HepG2 (cell line): ENCODE measurements around the gene UTP25. TPM values are rescaled to one million over a fixed set of nuclear protein-coding genes. Genes with fewer than 3 reads are reported as not detected.

Experiments
- ATAC-seq: fragments of 200-7000 bp; cut with Tn5 transposase; 3 replicates; pipeline ENCODE4 v1.9.1; 2020; ENCODE audit warnings: mild to moderate bottlenecking, moderate library complexity
- BruUV-seq: library from RNA; stranded (reverse); fragments of 400-500 nt; replicated peaks from 2 replicates; lab custom pipeline; 2021; lab: Mats Ljungman, UMichigan
- CTCF ChIA-PET: fragments of 300-600 bp; formaldehyde crosslinking; extraction: SDS; loops from one replicate; lab custom pipeline; 2021; ENCODE audit warnings: low total read pairs, inconsistent platforms, low intra/inter-chr PET ratio; lab: Yijun Ruan, JAX
- POLR2A ChIA-PET: fragments of 350-600 bp; sonication (Branson Sonifier 250); formaldehyde crosslinking; loops from one replicate; lab custom pipeline; 2020; ENCODE audit warnings: antibody characterized with exemption, inconsistent platforms; lab: Yijun Ruan, JAX
- DNase-seq: peaks from one replicate; pipeline ENCODE4 v3.0.0-alpha.2; 2015; ENCODE audit warnings: low spot score
- FAIRE-seq: peaks from 3 replicates; lab custom pipeline; 2011; peaks lifted over from hg19 to GRCh38; lab: Jason Lieb, UNC
- H2AFZ ChIP-seq: one replicate; pipeline ENCODE4 v1.6.1; 2011; ENCODE audit warnings: low read length, inconsistent platforms
- H3K27ac ChIP-seq: fragments of 300-600 bp; 3 replicates; pipeline ENCODE4 v1.8.0; 2011; ENCODE audit warnings: mixed run types, mild to moderate bottlenecking, mixed read lengths, low read length, inconsistent platforms; ENCODE audit not compliant: insufficient read depth; ENCODE audit errors: extremely low read length
- H3K27me3 ChIP-seq, 2 experiments: fragments of 200-600 bp in 1 of 2; 2 replicates in 1 of 2; 3 replicates in 1 of 2; pipeline versions ENCODE4 v1.6.0 to v1.8.0; 2011; ENCODE audit warnings: low read length in 2 of 2, mild to moderate bottlenecking in 2 of 2, moderate library complexity in 2 of 2, inconsistent platforms in 1 of 2; ENCODE audit not compliant: insufficient read depth in 2 of 2, control insufficient read depth in 1 of 2
- H3K36me3 ChIP-seq, 2 experiments: fragments of 200-600 bp in 1 of 2; replicated peaks in 1 of 2; 2 replicates in 1 of 2; 3 replicates in 1 of 2; pipeline versions ENCODE4 v1.5.1 to v1.8.0; 2011; ENCODE audit warnings: low read length in 2 of 2, inconsistent platforms in 1 of 2; ENCODE audit not compliant: insufficient read depth in 2 of 2, control insufficient read depth in 1 of 2
- H3K4me1 ChIP-seq: 2 replicates; pipeline ENCODE4 v1.5.1; 2012; ENCODE audit warnings: low read length, inconsistent platforms; ENCODE audit not compliant: insufficient read depth
- H3K4me2 ChIP-seq: 2 replicates; pipeline ENCODE4 v1.6.0; 2011; ENCODE audit warnings: low read depth, low read length, inconsistent platforms
- H3K4me3 ChIP-seq, 3 experiments: fragments of 200-600 bp in 1 of 3; sonication (generic), shearing (Covaris generic) in 1 of 3; replicated peaks in 1 of 3; 2 replicates each; pipeline ENCODE4 v1.5.1; 2011 to 2016; ENCODE audit warnings: low read length in 3 of 3, inconsistent platforms in 2 of 3, low read depth in 2 of 3, mild to moderate bottlenecking in 2 of 3, control low read depth in 1 of 3, mixed read lengths in 1 of 3; ENCODE audit not compliant: insufficient read depth in 1 of 3
- H3K79me2 ChIP-seq: one replicate; pipeline ENCODE4 v1.6.1; 2011; ENCODE audit warnings: low read length, inconsistent platforms; ENCODE audit not compliant: insufficient read depth
- H3K9ac ChIP-seq: 2 replicates; pipeline ENCODE4 v1.6.0; 2011; ENCODE audit warnings: mild to moderate bottlenecking, low read depth, low read length, inconsistent platforms; ENCODE audit not compliant: insufficient read depth
- H3K9me3 ChIP-seq: 2 replicates; pipeline ENCODE4 v1.5.1; 2012; ENCODE audit warnings: mild to moderate bottlenecking, low read length
- H4K20me1 ChIP-seq: 2 replicates; pipeline ENCODE4 v1.6.0; 2011; ENCODE audit warnings: inconsistent platforms, mild to moderate bottlenecking, low read length, moderate library complexity; ENCODE audit not compliant: insufficient read depth
- IRF2 ChIP-seq: IDR thresholded peaks from 2 replicates; pipeline ENCODE4 v1.6.1; 2018; ENCODE audit warnings: missing genetic modification reagents, missing compliant biosample characterization
- ZNF232 ChIP-seq: sonication (generic); formaldehyde crosslinking; IDR thresholded peaks from 2 replicates; pipeline ENCODE4 v1.4.0; 2020; ENCODE audit warnings: missing genetic modification reagents, borderline replicate concordance
- ZNF264 ChIP-seq: sonication (generic); formaldehyde crosslinking; IDR thresholded peaks from 2 replicates; pipeline ENCODE4 v1.4.0; 2020; ENCODE audit warnings: missing genetic modification reagents
- ZNF382 ChIP-seq: sonication (generic); formaldehyde crosslinking; IDR thresholded peaks from 2 replicates; pipeline ENCODE4 v1.5.0; 2020; ENCODE audit warnings: missing genetic modification reagents, mild to moderate bottlenecking, borderline replicate concordance
- ZNF615 ChIP-seq: sonication (generic); formaldehyde crosslinking; IDR thresholded peaks from 2 replicates; pipeline ENCODE4 v1.5.0; 2020; ENCODE audit warnings: mild to moderate bottlenecking, missing genetic modification reagents, borderline replicate concordance
- ZNF775 ChIP-seq: sonication (generic); formaldehyde crosslinking; IDR thresholded peaks from 2 replicates; pipeline ENCODE4 v1.4.0; 2020; ENCODE audit warnings: missing genetic modification reagents, mild to moderate bottlenecking, moderate library complexity, borderline replicate concordance
- ZNF790 ChIP-seq: sonication (generic); formaldehyde crosslinking; IDR thresholded peaks from 2 replicates; pipeline ENCODE4 v1.8.0; 2022; ENCODE audit warnings: missing genetic modification reagents, mild to moderate bottlenecking, borderline replicate concordance
- WGBS: methylation state at CpG from one replicate; pipeline ENCODE4 v1.1.6; 2017; ENCODE audit warnings: low lambda C conversion rate; 5-methylcytosine and 5-hydroxymethylcytosine counted together
- in situ Hi-C: cut with HindIII; loops from 2 replicates; pipeline ENCODE4 v1.10.0; 2017; ENCODE audit warnings: low pct_unique_long_range_greater_than_20kb; ENCODE audit not compliant: extremely low pct_ligation_motif_present
- intact Hi-C: fragments of 100-400 bp; cut with micrococcal nuclease; formaldehyde crosslinking; loops from one replicate; pipeline ENCODE4 v1.10.0; 2022; ENCODE audit not compliant: unreplicated experiment
- polyA plus RNA-seq, 8 experiments: library from polyadenylated mRNA; depleted of rRNA in 3 of 8; stranded (reverse) in 7 of 8; unstranded in 1 of 8; fragments of >200 nt; fragmentation: Illumina TruSeq in 4 of 8; extraction: Trizol in 4 of 8; gene quantifications; 2 replicates each; pipeline versions ENCODE4 v1.2.1 to v1.2.3, GENCODE V29; 2011 to 2016; ENCODE audit warnings: low read depth in 4 of 8, missing spikeins in 1 of 8, mixed read lengths in 1 of 8; ENCODE audit not compliant: insufficient read depth in 1 of 8
- total RNA-seq, 5 experiments: library from RNA; depleted of rRNA; stranded (reverse); fragments of >200 nt; fragmentation: Illumina TruSeq; extraction: Trizol; gene quantifications; 2 replicates each; pipeline ENCODE4 v1.2.3, GENCODE V29; 2016; ENCODE audit warnings: low read depth in 1 of 5
- TF ChIP-seq, protein P1 (sequence below): sonication (generic); formaldehyde crosslinking; IDR thresholded peaks from 2 replicates; pipeline ENCODE4 v1.9.0; 2021; ENCODE audit warnings: missing genetic modification reagents, mild to moderate bottlenecking, borderline replicate concordance
- TF ChIP-seq, protein P2 (sequence below): sonication (generic); formaldehyde crosslinking; IDR thresholded peaks from 2 replicates; pipeline ENCODE4 v1.4.0; 2020; ENCODE audit warnings: missing genetic modification reagents
- TF ChIP-seq, protein P3 (sequence below): sonication (generic); formaldehyde crosslinking; conservative IDR thresholded peaks from 2 replicates; pipeline ENCODE4 v1.4.0; 2020; ENCODE audit warnings: missing genetic modification reagents

The UTP25 gene
- total and polyA plus RNA-seq, 2 of the 13 experiments (the other 11 are each of a cell fraction or from before 2014, with no cell fraction given) = 4.8 to 5.7 TPM

DNA sequence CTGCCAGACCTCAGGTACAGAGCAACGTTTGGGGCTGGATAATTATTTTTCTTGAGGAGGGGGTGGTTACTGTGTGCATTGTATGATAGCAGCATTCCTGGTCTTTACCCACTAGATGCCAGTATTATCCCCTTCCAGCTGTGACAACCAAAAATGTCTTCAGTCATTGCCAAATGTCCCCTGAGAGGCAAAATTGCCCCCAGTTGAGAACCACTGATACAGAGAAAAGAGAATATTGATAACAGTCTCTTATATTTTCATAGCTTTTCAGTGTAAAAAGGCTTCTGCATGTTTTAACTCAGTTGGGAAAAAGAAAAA is 58.4 kb downstream of the UTP25 start:
- FAIRE-seq = no peak
- ChIA-PET POLR2A (no interaction called here), CTCF (no interaction called here)
- TF ChIP-seq ZNF775 (CRISPR knock-in tag) = no peak
- TF ChIP-seq IRF2 (CRISPR knock-in tag) = no peak
- TF ChIP-seq, protein P1, sequence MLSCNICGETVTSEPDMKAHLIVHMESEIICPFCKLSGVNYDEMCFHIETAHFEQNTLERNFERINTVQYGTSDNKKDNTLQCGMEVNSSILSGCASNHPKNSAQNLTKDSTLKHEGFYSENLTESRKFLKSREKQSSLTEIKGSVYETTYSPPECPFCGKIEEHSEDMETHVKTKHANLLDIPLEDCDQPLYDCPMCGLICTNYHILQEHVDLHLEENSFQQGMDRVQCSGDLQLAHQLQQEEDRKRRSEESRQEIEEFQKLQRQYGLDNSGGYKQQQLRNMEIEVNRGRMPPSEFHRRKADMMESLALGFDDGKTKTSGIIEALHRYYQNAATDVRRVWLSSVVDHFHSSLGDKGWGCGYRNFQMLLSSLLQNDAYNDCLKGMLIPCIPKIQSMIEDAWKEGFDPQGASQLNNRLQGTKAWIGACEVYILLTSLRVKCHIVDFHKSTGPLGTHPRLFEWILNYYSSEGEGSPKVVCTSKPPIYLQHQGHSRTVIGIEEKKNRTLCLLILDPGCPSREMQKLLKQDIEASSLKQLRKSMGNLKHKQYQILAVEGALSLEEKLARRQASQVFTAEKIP (CRISPR knock-in tag) = no peak
- TF ChIP-seq ZNF264 (CRISPR knock-in tag) = no peak
- TF ChIP-seq, protein P2, sequence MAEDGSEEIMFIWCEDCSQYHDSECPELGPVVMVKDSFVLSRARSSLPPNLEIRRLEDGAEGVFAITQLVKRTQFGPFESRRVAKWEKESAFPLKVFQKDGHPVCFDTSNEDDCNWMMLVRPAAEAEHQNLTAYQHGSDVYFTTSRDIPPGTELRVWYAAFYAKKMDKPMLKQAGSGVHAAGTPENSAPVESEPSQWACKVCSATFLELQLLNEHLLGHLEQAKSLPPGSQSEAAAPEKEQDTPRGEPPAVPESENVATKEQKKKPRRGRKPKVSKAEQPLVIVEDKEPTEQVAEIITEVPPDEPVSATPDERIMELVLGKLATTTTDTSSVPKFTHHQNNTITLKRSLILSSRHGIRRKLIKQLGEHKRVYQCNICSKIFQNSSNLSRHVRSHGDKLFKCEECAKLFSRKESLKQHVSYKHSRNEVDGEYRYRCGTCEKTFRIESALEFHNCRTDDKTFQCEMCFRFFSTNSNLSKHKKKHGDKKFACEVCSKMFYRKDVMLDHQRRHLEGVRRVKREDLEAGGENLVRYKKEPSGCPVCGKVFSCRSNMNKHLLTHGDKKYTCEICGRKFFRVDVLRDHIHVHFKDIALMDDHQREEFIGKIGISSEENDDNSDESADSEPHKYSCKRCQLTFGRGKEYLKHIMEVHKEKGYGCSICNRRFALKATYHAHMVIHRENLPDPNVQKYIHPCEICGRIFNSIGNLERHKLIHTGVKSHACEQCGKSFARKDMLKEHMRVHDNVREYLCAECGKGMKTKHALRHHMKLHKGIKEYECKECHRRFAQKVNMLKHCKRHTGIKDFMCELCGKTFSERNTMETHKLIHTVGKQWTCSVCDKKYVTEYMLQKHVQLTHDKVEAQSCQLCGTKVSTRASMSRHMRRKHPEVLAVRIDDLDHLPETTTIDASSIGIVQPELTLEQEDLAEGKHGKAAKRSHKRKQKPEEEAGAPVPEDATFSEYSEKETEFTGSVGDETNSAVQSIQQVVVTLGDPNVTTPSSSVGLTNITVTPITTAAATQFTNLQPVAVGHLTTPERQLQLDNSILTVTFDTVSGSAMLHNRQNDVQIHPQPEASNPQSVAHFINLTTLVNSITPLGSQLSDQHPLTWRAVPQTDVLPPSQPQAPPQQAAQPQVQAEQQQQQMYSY (CRISPR knock-in tag) = no peak
- no peak for TF ChIP-seq ZNF382 (CRISPR knock-in tag)
- TF ChIP-seq ZNF790 (CRISPR knock-in tag) = no peak
- TF ChIP-seq, protein P3, sequence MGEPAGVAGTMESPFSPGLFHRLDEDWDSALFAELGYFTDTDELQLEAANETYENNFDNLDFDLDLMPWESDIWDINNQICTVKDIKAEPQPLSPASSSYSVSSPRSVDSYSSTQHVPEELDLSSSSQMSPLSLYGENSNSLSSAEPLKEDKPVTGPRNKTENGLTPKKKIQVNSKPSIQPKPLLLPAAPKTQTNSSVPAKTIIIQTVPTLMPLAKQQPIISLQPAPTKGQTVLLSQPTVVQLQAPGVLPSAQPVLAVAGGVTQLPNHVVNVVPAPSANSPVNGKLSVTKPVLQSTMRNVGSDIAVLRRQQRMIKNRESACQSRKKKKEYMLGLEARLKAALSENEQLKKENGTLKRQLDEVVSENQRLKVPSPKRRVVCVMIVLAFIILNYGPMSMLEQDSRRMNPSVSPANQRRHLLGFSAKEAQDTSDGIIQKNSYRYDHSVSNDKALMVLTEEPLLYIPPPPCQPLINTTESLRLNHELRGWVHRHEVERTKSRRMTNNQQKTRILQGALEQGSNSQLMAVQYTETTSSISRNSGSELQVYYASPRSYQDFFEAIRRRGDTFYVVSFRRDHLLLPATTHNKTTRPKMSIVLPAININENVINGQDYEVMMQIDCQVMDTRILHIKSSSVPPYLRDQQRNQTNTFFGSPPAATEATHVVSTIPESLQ (CRISPR knock-in tag) = no peak
- no peak for TF ChIP-seq ZNF615 (CRISPR knock-in tag)
- TF ChIP-seq ZNF232 (CRISPR knock-in tag) = no peak
- in situ Hi-C loops (no loop called here), intact Hi-C loops (no loop called here)
- H3K36me3 ChIP-seq = no peaks in the 10 kb centered on the region
- no peak overlapping the region for H3K4me2 ChIP-seq
- H3K79me2 ChIP-seq = no peaks in the 10 kb centered on the region
- no peak overlapping the region for H3K4me3 ChIP-seq
- no peaks in the 10 kb centered on the region for H3K9me3 ChIP-seq
- H4K20me1 ChIP-seq = no peaks in the 10 kb centered on the region
- no peak overlapping the region for H3K27ac ChIP-seq
- H2AFZ ChIP-seq = no peak overlapping the region
- WGBS = 20% methylated on average over 1 of the region's 1 CpG
- H3K27me3 ChIP-seq = peaks cover 0 to 5% of the 10 kb centered on the region in 2 experiments; a peak in 1 of 5 replicates
- no peak for DNase-seq
- no peak for ATAC-seq
- H3K4me1 ChIP-seq = no peaks in the 10 kb centered on the region
- no peak overlapping the region for H3K9ac ChIP-seq
- BruUV-seq = no TSS peak
